Neural progenitor cell (in vitro differentiated cells): ENCODE results near the gene TOX2.

Experiments used
- EZH2phosphoT487 ChIP-seq: fragments of 200-600 bp; sonication (generic); IDR thresholded peaks from 2 replicates; pipeline ENCODE4 v1.6.1; 2017; ENCODE audit warnings: antibody characterized with exemption
- TF ChIP-seq, protein P1 (sequence below): fragments of 200-600 bp; sonication (generic); IDR thresholded peaks from 2 replicates; pipeline ENCODE4 v1.5.1; 2017; ENCODE audit warnings: antibody characterized with exemption, mild to moderate bottlenecking

DNA sequence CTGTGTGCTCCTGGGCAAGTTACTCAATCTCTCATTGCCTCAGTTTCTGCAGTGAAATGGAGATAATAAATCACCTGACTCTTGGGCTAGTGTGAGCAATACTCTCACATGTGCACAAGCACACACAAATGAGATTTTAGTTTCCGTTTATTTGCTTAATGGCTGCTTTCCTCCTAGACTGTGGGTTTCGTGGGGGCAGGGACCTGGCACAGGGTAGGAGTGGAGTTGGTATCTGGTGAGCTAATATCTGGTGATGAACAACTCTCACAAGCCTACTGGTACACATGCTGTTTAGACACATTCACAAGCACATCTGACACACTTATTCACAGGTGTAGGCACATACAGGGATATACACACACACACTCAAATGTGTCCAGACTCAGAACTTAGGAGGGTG is 73.8 kb downstream of the TOX2 start:
- no peak for TF ChIP-seq EZH2phosphoT487
- TF ChIP-seq, protein P1, sequence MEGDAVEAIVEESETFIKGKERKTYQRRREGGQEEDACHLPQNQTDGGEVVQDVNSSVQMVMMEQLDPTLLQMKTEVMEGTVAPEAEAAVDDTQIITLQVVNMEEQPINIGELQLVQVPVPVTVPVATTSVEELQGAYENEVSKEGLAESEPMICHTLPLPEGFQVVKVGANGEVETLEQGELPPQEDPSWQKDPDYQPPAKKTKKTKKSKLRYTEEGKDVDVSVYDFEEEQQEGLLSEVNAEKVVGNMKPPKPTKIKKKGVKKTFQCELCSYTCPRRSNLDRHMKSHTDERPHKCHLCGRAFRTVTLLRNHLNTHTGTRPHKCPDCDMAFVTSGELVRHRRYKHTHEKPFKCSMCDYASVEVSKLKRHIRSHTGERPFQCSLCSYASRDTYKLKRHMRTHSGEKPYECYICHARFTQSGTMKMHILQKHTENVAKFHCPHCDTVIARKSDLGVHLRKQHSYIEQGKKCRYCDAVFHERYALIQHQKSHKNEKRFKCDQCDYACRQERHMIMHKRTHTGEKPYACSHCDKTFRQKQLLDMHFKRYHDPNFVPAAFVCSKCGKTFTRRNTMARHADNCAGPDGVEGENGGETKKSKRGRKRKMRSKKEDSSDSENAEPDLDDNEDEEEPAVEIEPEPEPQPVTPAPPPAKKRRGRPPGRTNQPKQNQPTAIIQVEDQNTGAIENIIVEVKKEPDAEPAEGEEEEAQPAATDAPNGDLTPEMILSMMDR: no peak
